Measurements from ENCODE around the gene NPPB.

Gene NPPB

DNA sequence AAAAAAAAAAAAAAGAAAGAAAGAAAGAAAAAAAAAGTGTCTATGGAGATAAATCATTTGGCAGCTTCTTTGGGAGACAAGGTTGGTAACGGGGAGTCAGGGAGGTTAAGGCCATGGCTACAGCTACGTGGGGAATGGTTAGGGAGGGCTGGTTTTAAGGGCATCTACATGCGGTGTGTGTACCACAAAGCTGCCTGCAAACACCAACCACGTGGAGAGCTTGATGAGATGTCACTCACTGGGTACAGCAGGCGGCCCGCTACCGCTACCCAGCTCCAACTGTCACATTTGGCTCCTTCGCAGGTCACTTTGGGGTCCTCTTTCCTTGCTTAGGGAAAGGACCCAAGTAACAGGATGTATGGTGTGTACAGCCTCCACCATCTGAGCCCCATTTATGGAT, 4.2 kb downstream of the NPPB start:
- H3K27me3 ChIP-seq (ENCODE audit: insufficient read depth, low read length) = peaks cover 8% of the 10 kb centered on the region; the same call in 1 of the 2 replicates
- H4K20me1 ChIP-seq (ENCODE audit: insufficient read depth, low read length) = no peaks in the 10 kb centered on the region
- no peak overlapping the region for H3K9ac ChIP-seq (ENCODE audit: low read length)
- H3K79me2 ChIP-seq (ENCODE audit: insufficient read depth, low read length) = no peaks in the 10 kb centered on the region
- H3K36me3 ChIP-seq (ENCODE audit: insufficient read depth, low read length) = no peaks in the 10 kb centered on the region; the same call in 1 of the 2 replicates
- peaks cover 10% of the 10 kb centered on the region for H3K4me1 ChIP-seq (ENCODE audit: insufficient read depth, low read length, severe bottlenecking)
- no peak overlapping the region for H3K27ac ChIP-seq (ENCODE audit: low read depth, low read length, poor library complexity, severe bottlenecking)
- no peak overlapping the region for H2AFZ ChIP-seq (ENCODE audit: low read length)
- no peak overlapping the region for H3K4me2 ChIP-seq (ENCODE audit: low read length)
- H3K9me2 ChIP-seq (ENCODE audit: low read depth, low read length) = no peaks in the 10 kb centered on the region
- H3K4me3 ChIP-seq (ENCODE audit: low read depth, low read length, poor library complexity, severe bottlenecking) = no peak overlapping the region
- H3F3A ChIP-seq (ENCODE audit: insufficient read depth, low read length) = no peaks in the 10 kb centered on the region
- TF ChIP-seq, protein P1, sequence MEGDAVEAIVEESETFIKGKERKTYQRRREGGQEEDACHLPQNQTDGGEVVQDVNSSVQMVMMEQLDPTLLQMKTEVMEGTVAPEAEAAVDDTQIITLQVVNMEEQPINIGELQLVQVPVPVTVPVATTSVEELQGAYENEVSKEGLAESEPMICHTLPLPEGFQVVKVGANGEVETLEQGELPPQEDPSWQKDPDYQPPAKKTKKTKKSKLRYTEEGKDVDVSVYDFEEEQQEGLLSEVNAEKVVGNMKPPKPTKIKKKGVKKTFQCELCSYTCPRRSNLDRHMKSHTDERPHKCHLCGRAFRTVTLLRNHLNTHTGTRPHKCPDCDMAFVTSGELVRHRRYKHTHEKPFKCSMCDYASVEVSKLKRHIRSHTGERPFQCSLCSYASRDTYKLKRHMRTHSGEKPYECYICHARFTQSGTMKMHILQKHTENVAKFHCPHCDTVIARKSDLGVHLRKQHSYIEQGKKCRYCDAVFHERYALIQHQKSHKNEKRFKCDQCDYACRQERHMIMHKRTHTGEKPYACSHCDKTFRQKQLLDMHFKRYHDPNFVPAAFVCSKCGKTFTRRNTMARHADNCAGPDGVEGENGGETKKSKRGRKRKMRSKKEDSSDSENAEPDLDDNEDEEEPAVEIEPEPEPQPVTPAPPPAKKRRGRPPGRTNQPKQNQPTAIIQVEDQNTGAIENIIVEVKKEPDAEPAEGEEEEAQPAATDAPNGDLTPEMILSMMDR (IDR thresholded peaks at IDR 0.05; ENCODE audit: low read length) = no peak
- TF ChIP-seq EZH2 (IDR thresholded peaks at IDR 0.05; ENCODE audit: borderline replicate concordance, low read length) = no peak
- no peaks in the 10 kb centered on the region for H3K9me3 ChIP-seq (ENCODE audit: low read length)

DNA sequence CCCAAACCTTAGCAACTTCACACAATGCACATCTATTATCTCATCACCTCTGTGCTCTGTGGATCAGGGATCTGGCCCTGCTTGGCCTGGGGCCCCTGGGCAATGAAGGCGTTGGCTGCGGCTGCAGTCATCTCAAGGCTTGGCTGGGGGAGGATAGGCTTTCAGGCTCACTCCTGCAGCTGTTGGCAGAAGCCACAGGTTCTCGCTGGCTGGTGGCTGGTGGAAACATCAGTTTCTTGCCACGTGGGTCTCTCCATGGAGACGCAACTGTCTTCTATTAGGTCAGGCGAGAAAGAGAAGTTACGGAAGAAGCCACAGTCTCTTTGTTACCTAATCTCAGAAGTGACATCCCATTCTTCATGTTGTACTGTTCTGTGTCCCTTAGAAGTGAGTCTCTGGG, 7.6 kb downstream of the NPPB start:
- TF ChIP-seq, protein P1 (IDR thresholded peaks at IDR 0.05; ENCODE audit: low read length) = no peak
- no peak for TF ChIP-seq EZH2 (IDR thresholded peaks at IDR 0.05; ENCODE audit: borderline replicate concordance, low read length)
- peaks cover 7% of the 10 kb centered on the region for H3K36me3 ChIP-seq (ENCODE audit: insufficient read depth, low read length)
- no peak overlapping the region for H2AFZ ChIP-seq (ENCODE audit: low read length)
- no peak overlapping the region for H3K4me3 ChIP-seq (ENCODE audit: low read depth, low read length, poor library complexity, severe bottlenecking)
- no peak overlapping the region for H3K9ac ChIP-seq (ENCODE audit: low read length)
- no peaks in the 10 kb centered on the region for H3K9me3 ChIP-seq (ENCODE audit: low read length)
- no peak overlapping the region for H3K27ac ChIP-seq (ENCODE audit: low read depth, low read length, poor library complexity, severe bottlenecking)
- peaks cover 21% of the 10 kb centered on the region for H3K4me1 ChIP-seq (ENCODE audit: insufficient read depth, low read length, severe bottlenecking)
- no peaks in the 10 kb centered on the region for H3K79me2 ChIP-seq (ENCODE audit: insufficient read depth, low read length)
- peaks cover 6% of the 10 kb centered on the region; the same call in 1 of the 2 replicates for H3K27me3 ChIP-seq (ENCODE audit: insufficient read depth, low read length)
- no peak overlapping the region for H3K4me2 ChIP-seq (ENCODE audit: low read length)
- no peaks in the 10 kb centered on the region for H3F3A ChIP-seq (ENCODE audit: insufficient read depth, low read length)
- no peaks in the 10 kb centered on the region for H4K20me1 ChIP-seq (ENCODE audit: insufficient read depth, low read length)
- no peaks in the 10 kb centered on the region for H3K9me2 ChIP-seq (ENCODE audit: low read depth, low read length)

DNA sequence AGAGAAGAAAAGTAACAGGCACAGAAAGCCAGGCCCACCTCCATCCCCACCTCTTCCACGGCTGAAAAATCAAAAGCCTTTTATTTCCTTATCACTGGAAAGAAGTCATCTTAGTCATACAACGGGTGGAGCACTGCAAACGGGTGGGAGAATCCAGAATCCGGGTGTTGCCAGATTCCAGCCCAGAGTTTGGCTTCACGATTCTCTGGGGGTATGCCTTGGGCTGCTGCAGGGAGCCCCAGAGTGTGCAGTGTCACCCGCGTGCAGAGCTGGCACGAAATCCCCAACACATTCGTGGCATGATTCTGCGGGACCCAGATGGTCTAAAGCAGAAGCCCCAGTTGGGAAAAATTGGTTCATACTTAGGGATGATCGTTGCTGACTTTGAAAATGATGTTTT, 8.6 kb downstream of the NPPB start:
- peaks cover 3% of the 10 kb centered on the region; the same call in 1 of the 2 replicates for H3K27me3 ChIP-seq (ENCODE audit: insufficient read depth, low read length)
- no peak overlapping the region for H3K4me2 ChIP-seq (ENCODE audit: low read length)
- H3K4me3 ChIP-seq (ENCODE audit: low read depth, low read length, poor library complexity, severe bottlenecking) = no peak overlapping the region
- H3K36me3 ChIP-seq (ENCODE audit: insufficient read depth, low read length) = peaks cover 14% of the 10 kb centered on the region
- H3K79me2 ChIP-seq (ENCODE audit: insufficient read depth, low read length) = no peaks in the 10 kb centered on the region
- H3K9ac ChIP-seq (ENCODE audit: low read length) = no peak overlapping the region
- H3K4me1 ChIP-seq (ENCODE audit: insufficient read depth, low read length, severe bottlenecking) = peaks cover 21% of the 10 kb centered on the region
- TF ChIP-seq, protein P1 (IDR thresholded peaks at IDR 0.05; ENCODE audit: low read length) = no peak
- no peak for TF ChIP-seq EZH2 (IDR thresholded peaks at IDR 0.05; ENCODE audit: borderline replicate concordance, low read length)
- no peak overlapping the region for H3K27ac ChIP-seq (ENCODE audit: low read depth, low read length, poor library complexity, severe bottlenecking)
- no peaks in the 10 kb centered on the region for H4K20me1 ChIP-seq (ENCODE audit: insufficient read depth, low read length)
- no peaks in the 10 kb centered on the region for H3K9me2 ChIP-seq (ENCODE audit: low read depth, low read length)
- H2AFZ ChIP-seq (ENCODE audit: low read length) = no peak overlapping the region
- no peaks in the 10 kb centered on the region for H3F3A ChIP-seq (ENCODE audit: insufficient read depth, low read length)
- H3K9me3 ChIP-seq (ENCODE audit: low read length) = no peaks in the 10 kb centered on the region

Data from OCI-LY1 (cell line).